Measurements from ENCODE around the gene CD58.

The CD58 gene

DNA sequence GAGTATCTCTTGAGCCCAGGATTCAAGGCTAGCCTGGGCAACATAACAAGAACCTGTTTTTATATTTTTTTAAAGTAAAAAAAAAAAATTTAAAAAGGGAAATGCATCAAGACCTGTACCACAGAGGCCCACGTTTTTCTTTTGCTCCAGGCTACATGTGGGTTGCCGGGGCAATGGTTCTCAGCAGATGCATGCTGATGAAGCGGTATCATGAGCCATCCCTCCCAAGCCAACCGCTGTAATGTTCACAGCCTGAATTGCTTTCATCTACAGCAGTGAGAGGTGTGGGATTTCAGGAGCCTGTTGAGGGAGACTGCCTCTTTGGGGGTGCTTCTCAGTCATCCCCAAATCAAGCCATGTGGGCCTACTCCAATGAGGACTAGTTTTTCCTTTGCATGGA lies 60.5 kb downstream of the CD58 start:
- DNase-seq (ENCODE audit: low read depth in 2 of 2) = no peak

DNA sequence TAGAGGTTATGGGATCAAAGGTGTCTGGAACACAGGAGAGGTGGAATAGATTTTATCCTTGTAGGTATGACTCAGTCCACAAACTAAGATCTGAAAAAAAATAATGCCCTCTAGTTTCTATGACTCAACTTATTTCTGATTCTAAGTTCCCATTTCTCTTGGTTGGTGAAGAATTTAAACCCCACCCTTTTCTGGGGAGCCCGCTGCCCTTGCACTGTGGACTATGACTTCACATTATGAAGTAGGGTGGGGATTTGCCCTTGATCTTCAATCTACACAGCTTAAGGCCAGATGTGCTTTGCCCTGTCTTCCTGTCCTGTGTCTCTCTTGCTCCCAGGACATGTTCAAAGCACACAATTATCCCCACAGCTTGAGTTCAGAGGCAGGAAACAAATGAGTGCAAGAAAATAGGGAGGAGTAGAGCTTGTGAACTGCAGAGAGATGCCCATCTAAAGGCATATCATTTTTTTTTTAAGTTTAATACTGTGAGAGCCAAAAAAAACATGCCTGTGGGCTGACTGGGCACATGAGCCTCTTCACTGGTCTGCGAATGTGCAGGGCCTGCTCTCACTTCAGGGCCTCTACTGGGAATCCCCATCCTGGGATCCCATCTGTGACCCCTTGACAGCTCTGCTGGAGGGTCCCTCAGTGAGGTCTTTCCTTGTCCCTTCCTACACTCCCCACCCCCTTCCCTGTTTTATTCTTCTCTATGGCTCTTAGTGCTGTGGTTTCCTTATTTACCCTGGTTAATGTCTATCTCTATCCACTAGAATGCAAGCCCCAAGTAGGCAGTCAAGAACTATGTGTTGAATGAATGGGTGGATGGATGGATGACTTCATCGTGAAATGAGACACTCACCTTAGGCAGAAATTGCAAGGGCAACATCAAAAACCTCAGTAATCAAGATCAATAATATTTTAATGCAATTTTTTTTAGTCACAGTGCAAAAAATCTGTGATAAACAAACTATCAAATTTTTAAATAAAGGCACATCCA lies 61.5 kb downstream of the CD58 start:
- DNase-seq (ENCODE audit: low read depth in 2 of 2) = no peak

DNA sequence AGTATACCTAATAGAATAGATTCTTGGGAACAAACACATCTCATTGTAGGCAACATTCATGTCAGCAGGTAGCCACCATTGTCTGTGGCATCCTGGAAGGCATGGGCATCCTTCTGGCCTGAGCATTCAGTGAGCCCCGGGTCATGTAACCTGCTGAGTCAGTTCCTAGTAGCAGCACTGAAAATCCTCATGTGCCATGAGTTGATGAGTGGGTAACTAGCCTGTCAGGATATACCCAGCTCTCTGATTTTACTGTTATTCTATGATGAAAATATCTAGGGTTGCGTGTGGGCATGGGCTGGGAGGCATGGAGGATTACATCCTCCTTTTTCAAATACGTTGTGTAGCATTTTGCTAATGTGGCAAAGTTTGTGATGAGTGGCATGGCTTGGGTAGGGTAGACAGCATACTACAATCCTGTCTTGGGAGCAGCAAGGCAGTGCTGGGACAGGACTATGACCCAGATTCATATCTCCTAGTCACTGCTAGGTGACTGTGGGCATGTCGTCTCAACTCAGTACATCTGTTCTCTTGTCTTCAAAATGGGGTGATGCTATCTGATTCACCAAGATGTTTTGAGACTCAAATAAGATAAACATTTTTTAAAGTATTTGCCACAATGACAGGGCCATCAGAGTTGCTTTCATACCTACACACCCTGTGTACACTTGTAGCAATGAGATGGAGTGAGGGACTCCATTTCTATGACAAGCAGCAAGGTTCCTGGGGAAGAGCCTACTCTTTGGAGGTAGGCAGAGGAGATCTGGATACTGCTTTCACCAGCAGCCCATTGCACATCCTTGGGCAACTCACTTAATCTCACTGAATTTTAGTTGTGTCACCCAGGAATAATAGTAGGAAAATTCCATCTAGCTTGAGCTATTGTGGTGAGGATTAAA lies 62.5 kb downstream of the CD58 start:
- DNase-seq (ENCODE audit: low read depth in 2 of 2) = no peak

DNA sequence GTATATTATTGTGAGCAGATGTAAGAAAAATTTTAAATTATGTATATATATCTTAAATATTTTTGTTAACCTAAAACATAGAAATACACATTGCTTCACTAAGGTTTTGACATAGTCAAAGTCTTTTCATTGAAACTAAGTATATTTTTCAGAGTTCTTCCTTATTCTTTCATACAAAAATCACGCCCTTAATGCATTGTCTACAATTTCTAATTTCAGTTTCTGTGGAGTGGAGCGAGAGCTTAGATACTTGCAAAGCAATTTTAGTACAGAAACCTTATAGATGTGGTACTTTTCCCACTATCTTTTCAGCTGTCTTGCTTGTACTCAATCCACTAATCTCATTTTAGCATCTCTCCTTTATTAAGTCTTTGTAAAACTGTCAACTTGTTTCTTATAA lies 63.2 kb downstream of the CD58 start:
- no peak for DNase-seq (ENCODE audit: low read depth in 2 of 2)

DNA sequence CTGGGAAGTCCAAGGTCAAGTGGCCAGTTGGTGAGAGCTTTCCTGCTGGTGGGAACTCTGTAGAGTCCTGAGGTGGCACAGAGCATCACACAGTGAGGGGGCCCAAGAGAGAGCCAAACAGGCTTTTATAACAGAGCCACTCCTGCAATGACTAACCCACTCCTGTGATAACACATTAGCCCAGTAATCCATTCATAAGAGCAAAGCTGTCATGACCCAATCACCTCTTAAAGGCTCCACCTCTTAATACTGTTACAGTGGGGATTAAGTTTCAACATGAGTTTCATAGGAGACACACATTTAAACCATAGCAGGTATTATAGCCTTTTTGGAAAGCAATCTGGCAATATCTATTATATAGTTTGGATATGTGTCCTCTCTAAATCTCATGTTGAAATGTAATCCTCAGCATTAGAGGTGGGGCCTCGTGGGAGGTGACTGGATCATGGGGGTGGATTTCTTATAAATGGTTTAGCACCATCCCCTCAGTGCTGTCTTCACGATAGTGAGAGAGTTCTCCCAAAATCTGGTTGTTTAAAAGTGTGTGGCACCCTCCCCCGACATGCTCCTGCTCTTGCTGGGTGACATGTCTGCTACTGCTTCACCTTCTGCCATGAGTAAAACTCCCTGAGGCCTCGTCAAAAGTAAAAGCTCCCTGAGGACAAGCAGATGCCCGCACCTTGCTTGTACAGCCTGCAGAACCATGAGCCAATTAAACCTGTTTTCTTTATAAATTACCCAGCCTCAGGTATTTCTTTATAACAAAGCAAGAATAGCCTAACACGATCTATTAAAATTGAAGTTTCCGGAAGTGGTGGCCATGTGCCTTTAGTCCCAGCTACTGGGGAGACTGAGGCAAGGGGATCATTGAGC lies 64.5 kb downstream of the CD58 start:
- no peak for DNase-seq (ENCODE audit: low read depth in 2 of 2)

DNA sequence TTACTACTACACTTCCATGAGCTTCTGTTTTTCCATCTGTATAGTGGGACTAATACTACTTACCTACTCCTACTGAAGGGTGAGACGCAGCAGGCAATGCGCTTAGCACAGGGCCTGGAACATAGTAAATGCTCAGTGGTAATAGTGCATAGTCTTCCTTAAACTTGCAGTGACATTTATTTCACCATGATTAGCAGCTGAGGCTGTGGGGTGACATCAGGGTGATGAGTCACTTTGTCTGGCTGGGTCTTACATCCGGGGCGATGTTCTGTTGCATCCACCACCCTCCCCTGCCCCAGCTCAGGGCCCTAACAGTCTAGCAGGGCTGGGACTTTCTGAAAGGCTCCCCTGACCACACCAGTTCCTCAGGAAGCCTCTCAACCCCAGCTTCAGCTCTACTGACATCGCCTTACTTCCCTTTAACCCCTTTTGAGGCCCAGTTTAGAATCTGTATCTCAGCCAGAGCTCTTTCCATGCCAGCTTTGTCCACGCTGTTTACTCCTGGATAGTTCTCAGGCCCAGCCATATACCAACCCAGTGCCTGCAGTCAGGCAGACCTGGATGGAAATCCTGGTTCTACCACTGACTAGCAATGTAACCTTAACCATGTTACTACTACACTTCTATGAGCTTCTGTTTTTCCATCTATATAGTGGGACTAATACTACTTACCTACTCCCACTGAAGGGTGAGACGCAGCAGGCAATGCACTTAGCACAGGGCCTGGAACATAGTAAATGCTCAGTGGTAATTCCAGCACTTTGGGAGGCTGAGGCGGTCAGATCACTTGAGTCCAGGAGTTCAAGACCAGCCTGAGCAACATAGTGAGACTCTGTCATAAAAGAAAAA lies 66.3 kb downstream of the CD58 start:
- peak; percentile 62 to 63 for DNase-seq (ENCODE audit: low read depth in 2 of 2)

DNA sequence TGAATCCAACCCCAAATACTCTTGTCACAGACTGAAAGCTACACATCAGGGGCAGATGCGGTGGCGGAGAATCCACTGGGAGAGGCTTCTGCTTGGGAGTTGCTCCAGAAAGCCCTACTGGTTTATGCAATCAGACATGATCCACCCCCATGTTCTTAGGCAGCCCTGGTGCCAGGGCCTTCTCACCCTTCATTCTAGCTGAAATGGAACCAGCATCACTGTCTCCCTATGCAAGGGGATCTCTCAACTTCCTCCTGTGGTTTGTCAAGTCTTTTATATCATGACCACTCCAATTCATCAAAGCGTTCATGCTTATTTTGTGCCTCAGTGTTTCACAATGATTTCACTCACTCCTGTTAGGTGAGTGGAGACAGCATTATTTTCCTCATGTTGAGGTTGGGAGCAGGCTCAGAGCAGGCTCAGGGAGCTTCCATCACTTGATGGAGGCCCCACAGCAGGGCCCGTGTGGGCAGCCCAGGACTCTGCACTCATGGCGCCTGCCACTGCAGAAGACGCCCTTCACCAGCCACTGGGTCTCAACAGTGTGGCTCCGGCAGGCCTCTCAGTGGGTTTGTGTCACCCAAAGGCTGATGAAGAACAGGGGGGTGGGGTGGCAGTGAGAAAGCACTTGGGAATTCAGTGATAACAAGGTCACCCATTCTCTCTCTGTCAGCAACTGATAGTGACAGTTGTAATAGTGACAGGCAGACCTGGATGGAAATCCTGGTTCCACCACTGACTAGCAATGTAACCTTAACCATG lies 67.1 kb downstream of the CD58 start:
- no peak for DNase-seq (ENCODE audit: low read depth in 2 of 2)

DNA sequence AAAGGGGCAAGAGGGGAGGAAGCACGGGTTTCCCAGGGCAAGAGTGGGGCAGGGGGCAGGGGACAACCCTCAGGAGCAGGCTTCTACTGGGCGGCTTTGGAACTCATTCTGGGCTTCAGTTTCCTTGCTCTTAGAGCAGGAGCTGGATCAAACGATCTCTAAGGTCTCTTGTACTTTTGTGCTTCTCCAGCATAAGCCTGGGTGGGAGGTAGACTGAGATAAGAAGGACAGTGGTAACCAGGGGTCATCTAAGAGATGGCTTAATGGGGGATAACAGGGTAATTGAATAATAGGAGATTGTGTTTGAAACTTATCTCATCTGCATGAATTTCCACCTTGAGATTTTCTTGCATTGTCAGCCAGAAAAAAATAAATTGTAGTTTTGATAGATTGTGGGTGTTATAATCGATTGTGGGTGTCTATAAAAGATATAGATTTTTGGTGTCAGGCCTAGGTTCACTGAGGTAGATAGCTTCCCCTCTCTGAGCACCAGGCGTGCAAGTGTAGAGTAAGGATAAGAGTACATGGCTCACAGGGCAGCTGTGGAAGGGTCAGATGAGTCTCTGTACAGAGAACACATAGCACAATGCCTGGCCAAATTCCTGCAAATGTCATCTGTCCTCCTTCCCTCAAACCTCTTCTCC lies 68.0 kb downstream of the CD58 start:
- DNase-seq (ENCODE audit: low read depth in 2 of 2) = no peak

DNA sequence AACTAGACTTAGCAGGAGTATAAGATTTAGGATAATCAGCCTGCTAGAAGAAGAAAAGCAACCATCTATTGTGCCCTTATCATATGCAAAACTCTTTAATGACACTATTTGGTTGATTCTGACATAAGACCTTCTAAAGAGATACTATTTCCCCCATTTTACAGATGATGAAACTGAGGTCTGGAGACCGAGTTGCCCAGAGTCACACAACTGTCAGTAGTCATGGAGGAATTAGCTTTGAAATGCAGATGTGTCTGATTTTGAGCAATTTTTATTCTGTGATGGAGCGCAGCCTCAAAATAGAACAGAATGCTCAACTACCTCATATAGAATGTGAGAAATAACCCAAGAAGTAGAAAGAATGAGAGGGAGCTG lies 69.0 kb downstream of the CD58 start:
- no peak for DNase-seq (ENCODE audit: low read depth in 2 of 2)

DNA sequence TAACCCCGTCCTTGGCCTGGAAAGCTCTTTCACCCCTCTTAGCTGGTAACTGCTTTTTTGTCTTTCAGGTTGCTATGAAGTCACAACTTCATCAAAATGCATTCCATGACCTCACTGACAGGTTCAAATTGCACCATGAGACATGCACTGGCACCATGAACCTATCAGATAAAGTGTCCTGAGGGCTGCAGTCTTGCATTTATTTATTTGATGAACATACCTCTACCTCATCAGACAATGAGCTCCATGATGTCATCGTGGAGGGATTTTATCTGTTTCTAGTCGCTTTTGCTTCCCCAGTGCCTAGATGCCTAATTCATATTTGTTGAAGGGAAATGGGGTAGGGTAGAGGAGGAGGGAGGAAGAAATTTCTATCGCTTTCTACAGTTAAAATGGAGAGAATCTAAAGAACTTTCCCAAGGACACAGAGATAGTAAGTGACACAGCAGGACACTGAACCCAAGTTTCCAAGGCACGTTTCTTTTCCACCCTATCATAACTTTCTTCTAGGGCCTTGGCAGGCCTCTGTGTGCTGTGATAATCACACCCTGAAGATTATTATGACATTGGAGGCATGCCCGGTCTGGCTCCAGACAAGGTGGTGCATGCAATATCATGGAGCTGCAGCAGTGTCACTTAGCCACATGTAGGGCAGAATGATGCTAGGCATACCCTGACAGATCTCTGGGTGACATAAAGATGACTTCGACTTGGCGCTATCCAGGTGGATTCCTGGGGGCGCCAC lies 69.5 kb downstream of the CD58 start:
- DNase-seq (ENCODE audit: low read depth in 2 of 2) = no peak

DNA sequence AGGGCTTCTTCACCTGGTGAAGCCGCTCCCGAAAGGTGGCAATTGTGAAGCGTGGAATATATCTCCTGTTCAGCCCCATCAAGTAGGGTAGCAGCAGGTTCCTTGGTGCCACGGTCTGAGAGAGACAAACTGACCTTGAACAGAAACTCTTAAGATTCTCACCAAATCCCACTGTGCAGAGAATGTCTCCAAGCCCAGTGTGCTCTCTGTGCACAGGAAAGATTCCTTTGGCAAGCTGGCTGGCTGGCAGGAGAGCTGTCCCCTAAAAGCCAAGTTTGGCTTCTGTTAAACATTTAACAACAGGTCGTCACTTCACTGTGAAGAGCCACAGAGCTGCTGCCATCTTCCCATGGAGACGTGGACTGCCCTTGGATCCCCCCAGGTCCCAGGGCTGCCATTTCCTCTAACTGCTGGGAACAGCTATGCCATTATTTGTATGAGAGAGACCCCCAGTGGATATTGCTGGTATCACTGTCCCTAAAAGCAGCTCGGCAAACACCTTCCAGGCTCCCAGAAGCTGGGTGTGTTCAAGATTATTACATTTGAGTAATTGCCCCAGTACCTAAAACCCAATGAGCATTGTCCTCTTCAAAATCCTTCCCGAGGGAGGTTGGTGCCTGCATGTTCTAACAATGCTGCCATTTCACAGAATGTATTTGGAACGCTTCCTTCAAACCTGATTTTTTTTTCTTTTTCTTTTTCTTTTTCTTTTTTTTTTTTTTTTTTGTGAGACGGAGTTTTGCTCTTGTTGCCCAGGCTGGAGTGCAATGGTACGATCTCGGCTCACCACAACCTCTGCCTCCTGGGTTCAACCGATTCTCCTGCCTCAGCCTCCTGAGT lies 71.8 kb downstream of the CD58 start:
- DNase-seq (ENCODE audit: low read depth in 2 of 2) = no peak

DNA sequence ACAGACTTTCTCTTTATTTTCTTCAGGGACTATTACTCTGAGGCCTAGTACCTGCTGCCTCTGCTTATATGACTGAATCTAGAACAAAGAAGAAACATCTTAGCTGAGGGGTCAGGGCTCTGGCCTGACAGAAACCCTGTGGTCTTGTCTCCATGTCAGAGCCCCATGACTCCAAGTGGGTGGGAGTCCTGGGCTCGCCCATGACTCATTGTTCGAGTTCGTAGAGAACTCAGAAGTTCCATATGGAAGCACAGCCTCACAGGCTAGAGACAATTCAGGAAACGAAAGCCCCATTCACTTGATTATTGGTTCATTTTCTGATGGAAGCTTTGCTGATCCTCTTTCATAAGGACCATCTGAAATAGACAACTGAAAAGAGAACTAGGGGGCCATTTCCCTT lies 73.2 kb downstream of the CD58 start:
- no peak for DNase-seq (ENCODE audit: low read depth in 2 of 2)

DNA sequence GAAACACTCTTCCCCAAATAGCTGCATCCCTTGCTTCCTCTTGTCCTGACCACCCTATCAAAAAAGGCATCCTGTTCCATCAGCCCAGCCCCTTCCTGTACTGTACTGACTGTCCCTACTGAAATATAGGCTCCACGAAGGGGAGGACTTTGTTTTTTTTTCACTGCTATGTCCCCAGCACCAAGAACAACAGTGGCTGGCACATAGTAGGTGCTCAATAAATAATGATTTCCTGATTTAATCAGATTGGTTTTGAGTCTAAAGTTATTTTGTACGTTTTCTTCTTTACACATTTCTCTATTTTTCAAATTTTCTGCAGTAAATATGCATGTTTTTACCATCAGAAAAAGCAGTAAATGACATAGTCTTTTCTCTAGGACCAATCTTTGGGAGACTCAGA lies 73.9 kb downstream of the CD58 start:
- no peak for DNase-seq (ENCODE audit: low read depth in 2 of 2)

DNA sequence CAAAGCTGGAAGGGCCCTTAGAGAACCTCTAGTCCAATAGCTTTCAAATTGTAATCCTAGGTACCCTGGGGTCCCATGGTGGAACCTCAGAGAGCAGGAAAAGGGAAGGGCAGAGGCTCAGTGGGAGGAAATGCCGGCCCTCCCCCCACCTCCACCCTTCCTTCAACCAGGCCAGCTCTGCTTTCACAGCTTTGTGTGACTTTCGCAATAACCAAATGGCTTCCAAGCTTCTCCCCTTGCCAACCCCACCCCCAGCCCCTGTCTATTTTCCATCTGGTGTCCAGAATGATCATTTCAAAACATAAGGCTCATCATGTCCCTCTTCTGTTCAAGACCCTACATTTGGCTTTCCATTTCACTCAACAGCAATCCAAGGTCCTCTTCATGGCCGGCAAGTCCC lies 74.4 kb downstream of the CD58 start:
- no peak for DNase-seq (ENCODE audit: low read depth in 2 of 2)

DNA sequence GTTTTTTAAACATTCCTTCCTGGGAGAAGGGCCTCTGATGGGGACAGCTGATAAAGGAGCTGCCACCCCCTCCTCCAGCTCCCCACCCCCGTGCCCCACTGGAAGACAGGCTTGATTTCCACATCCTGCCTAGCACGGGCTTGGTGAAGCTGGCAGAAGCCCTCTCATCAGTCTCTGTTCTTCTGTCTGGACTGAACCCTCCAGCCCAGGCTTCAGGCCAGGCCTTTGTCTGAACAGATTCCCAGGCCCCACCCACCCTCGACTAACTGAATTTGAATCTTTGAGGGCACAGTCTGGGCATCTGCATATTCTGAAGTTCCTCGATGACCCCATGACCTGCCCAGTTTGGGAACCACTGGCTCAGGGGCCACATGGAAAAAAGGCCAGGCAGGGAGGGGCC lies 75.3 kb downstream of the CD58 start:
- DNase-seq (ENCODE audit: low read depth in 2 of 2) = no peak

DNA sequence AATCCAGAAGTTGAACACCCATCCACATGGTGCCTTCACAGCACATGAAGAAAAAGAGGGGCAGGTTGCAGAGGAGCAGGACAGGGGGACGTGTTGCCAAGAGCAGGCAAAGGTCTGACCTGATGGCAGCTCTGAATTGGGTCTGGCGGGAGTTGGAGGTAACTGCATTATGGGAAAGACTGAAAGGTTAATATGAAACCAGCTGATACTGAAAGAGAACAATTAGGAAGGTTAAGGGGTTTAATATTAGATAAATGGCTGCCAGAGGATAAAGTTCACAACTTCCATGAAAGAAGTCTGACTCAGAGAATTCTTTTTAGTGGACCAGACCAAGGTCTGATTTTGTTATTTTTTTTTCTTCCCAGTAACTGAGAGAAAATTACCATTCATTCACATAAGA lies 76.1 kb downstream of the CD58 start:
- no peak for DNase-seq (ENCODE audit: low read depth in 2 of 2)

DNA sequence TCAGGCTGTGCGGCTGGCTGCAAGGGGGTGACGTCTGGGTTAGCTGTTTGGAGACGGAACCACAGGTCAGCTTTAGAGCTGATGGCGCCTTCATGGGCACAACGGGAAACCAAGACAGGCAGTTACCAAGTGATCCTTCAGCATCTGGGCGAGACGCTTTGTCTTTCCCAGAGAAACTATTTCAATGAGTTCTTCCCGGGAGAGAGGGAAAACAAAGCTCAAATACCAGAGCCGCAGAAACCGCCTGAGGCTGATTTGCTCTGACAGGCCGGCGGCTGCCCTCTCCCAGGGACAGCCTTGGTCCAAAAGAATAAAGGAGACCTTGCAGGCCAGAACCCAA lies 76.5 kb downstream of the CD58 start:
- DNase-seq (ENCODE audit: low read depth in 2 of 2) = no peak

All from stimulated activated CD4-positive, alpha-beta T cell treated with anti-CD3 and anti-CD28 coated beads, Interleukin-4, amount 100 ng/mL, for 48 hours (primary cell).